IMR-90 (cell line): ENCODE results near the gene PPP1R17. TPM values are rescaled to one million over a fixed set of nuclear protein-coding genes. Genes with fewer than 3 reads are reported as not detected.

Experiments used
- ATAC-seq: fragments of 200-7000 bp; cut with Tn5 transposase; 2 replicates; pipeline ENCODE4 v1.9.1; 2020; ENCODE audit warnings: low read depth, mild to moderate bottlenecking, moderate library complexity
- BruUV-seq: library from RNA; stranded (reverse); fragments of 400-500 nt; replicated peaks from 2 replicates; lab custom pipeline; 2021; lab: Mats Ljungman, UMichigan
- CTCF ChIA-PET: fragments of 300-600 bp; formaldehyde crosslinking; extraction: SDS; loops from one replicate; lab custom pipeline; 2021; ENCODE audit warnings: antibody characterized with exemption; lab: Yijun Ruan, JAX
- POLR2A ChIA-PET: fragments of 300-600 bp; sonication (Branson Sonifier 250); formaldehyde crosslinking; loops from one replicate; lab custom pipeline; 2022; ENCODE audit warnings: antibody characterized with exemption; ENCODE audit not compliant: unreplicated experiment; lab: Charles Lee
- DNase-seq: peaks from one replicate; pipeline ENCODE4 v3.0.0; 2013
- H2AFZ ChIP-seq: replicated peaks from 2 replicates; pipeline ENCODE3; 2013; ENCODE audit warnings: low read length, mild to moderate bottlenecking; ENCODE audit not compliant: poor library complexity
- H2AK5ac ChIP-seq: 2 replicates; pipeline ENCODE4 v1.6.1; 2013; ENCODE audit warnings: low read depth, low read length, inconsistent platforms
- H2AK9ac ChIP-seq: replicated peaks from 2 replicates; pipeline ENCODE3; 2013; ENCODE audit warnings: mild to moderate bottlenecking, low read depth, low read length, moderate library complexity; ENCODE audit not compliant: poor library complexity
- H2BK120ac ChIP-seq: 2 replicates; pipeline ENCODE4 v1.6.1; 2013; ENCODE audit warnings: low read depth, low read length, inconsistent platforms
- H2BK15ac ChIP-seq: 3 replicates; pipeline ENCODE4 v1.6.1; 2013; ENCODE audit warnings: low read depth, low read length, inconsistent platforms
- H2BK20ac ChIP-seq: 2 replicates; pipeline ENCODE4 v1.6.1; 2013; ENCODE audit warnings: low read depth, mild to moderate bottlenecking, inconsistent platforms, low read length, moderate library complexity
- H2BK5ac ChIP-seq: 2 replicates; pipeline ENCODE4 v1.6.1; 2013; ENCODE audit warnings: mild to moderate bottlenecking, low read depth, low read length, inconsistent platforms; ENCODE audit not compliant: poor library complexity, severe bottlenecking
- H3K14ac ChIP-seq: replicated peaks from 2 replicates; pipeline ENCODE4 v1.6.1; 2013; ENCODE audit warnings: low read depth, low read length, inconsistent platforms
- H3K18ac ChIP-seq: 2 replicates; pipeline ENCODE4 v1.6.1; 2013; ENCODE audit warnings: low read depth, low read length, control low read depth
- H3K23ac ChIP-seq: 2 replicates; pipeline ENCODE4 v1.6.1; 2013; ENCODE audit warnings: low read depth, low read length, inconsistent platforms
- H3K27ac ChIP-seq: 2 replicates; pipeline ENCODE4 v1.5.1; 2013; ENCODE audit warnings: mild to moderate bottlenecking, control low read depth, low read length; ENCODE audit not compliant: insufficient read depth
- H3K27me3 ChIP-seq: 2 replicates; pipeline ENCODE4 v1.6.1; 2013; ENCODE audit warnings: low read length; ENCODE audit not compliant: control insufficient read depth, insufficient read depth
- H3K36me3 ChIP-seq: 2 replicates; pipeline ENCODE4 v1.6.1; 2013; ENCODE audit warnings: low read length, mixed read lengths; ENCODE audit not compliant: control insufficient read depth, insufficient read depth
- H3K4ac ChIP-seq: 2 replicates; pipeline ENCODE4 v1.6.1; 2013; ENCODE audit warnings: low read depth, low read length, inconsistent platforms
- H3K4me1 ChIP-seq: 2 replicates; pipeline ENCODE4 v1.6.1; 2013; ENCODE audit warnings: low read length, mixed read lengths; ENCODE audit not compliant: control insufficient read depth, insufficient read depth
- H3K4me2 ChIP-seq: 2 replicates; pipeline ENCODE4 v1.6.1; 2013; ENCODE audit warnings: low read depth, mild to moderate bottlenecking, control low read depth, low read length, moderate library complexity
- H3K4me3 ChIP-seq: 2 replicates; pipeline ENCODE4 v1.5.1; 2013; ENCODE audit warnings: low read depth, mild to moderate bottlenecking, control low read depth, low read length, moderate library complexity; ENCODE audit not compliant: insufficient read depth
- H3K56ac ChIP-seq: 2 replicates; pipeline ENCODE4 v1.6.1; 2013; ENCODE audit warnings: low read length, inconsistent platforms; ENCODE audit not compliant: insufficient read depth; ENCODE audit errors: extremely low read depth
- H3K79me1 ChIP-seq, 2 experiments: 2 replicates each; pipeline ENCODE4 v1.6.1; 2013; ENCODE audit warnings: low read length in 2 of 2, inconsistent platforms in 1 of 2, low read depth in 1 of 2
- H3K9ac ChIP-seq: 2 replicates; pipeline ENCODE4 v1.6.1; 2013; ENCODE audit warnings: low read depth, low read length, control low read depth
- H3K9me1 ChIP-seq: 2 replicates; pipeline ENCODE4 v1.6.1; 2013; ENCODE audit warnings: low read length, inconsistent platforms; ENCODE audit not compliant: insufficient read depth
- H3K9me3 ChIP-seq: 2 replicates; pipeline ENCODE4 v1.6.1; 2013; ENCODE audit warnings: low read length; ENCODE audit not compliant: control insufficient read depth, insufficient read depth
- H4K20me1 ChIP-seq: 2 replicates; pipeline ENCODE4 v1.6.1; 2013; ENCODE audit warnings: low read length, inconsistent platforms; ENCODE audit not compliant: insufficient read depth
- H4K5ac ChIP-seq: 2 replicates; pipeline ENCODE4 v1.6.1; 2013; ENCODE audit warnings: mild to moderate bottlenecking, low read depth, low read length, control low read depth
- H4K8ac ChIP-seq, 2 experiments: 2 replicates each; pipeline ENCODE4 v1.6.1; 2013; ENCODE audit warnings: low read depth in 2 of 2, low read length in 2 of 2, control low read depth in 1 of 2, inconsistent platforms in 1 of 2
- H4K91ac ChIP-seq: 2 replicates; pipeline ENCODE4 v1.6.1; 2013; ENCODE audit warnings: low read depth, low read length, inconsistent platforms; ENCODE audit not compliant: insufficient read depth
- CHD1 ChIP-seq: IDR thresholded peaks from 2 replicates; pipeline ENCODE4 v1.6.1; 2012; ENCODE audit warnings: low read depth, low read length, improper control_type of control experiment
- MAZ ChIP-seq: IDR thresholded peaks from 2 replicates; pipeline ENCODE4 v1.6.1; 2012; ENCODE audit warnings: low read depth, mild to moderate bottlenecking, low read length, improper control_type of control experiment, moderate library complexity, borderline replicate concordance
- POLR2A ChIP-seq: IDR thresholded peaks from 2 replicates; pipeline ENCODE4 v1.6.1; 2012; ENCODE audit warnings: mild to moderate bottlenecking, low read depth, low read length
- RFX5 ChIP-seq: IDR thresholded peaks from 2 replicates; pipeline ENCODE4 v1.8.0; 2012; ENCODE audit warnings: low read depth, mild to moderate bottlenecking, low read length, moderate library complexity
- SMC3 ChIP-seq: fragments of 150-350 bp; IDR thresholded peaks from 2 replicates; pipeline ENCODE4 v1.6.1; 2016; ENCODE audit warnings: low read depth, mild to moderate bottlenecking, antibody characterized with exemption, low read length, moderate library complexity
- WGBS, 2 experiments: methylation state at CpG; one replicate each; pipeline versions ENCODE4 v1.1.5 to v1.1.7; 2013; ENCODE audit warnings: missing lambda C conversion rate in 2 of 2; ENCODE audit not compliant: insufficient read length in 1 of 2; ENCODE audit errors: extremely low coverage in 2 of 2; 5-methylcytosine and 5-hydroxymethylcytosine counted together
- dilution Hi-C: fragments of 300-500 bp; cut with HindIII; formaldehyde crosslinking; loops from one replicate; pipeline ENCODE4 v1.14.3; 2018; ENCODE audit warnings: low sequenced_read_pairs; ENCODE audit not compliant: unreplicated experiment
- in situ Hi-C: fragments of 300-500 bp; cut with MboI; formaldehyde crosslinking; loops from 3 replicates; pipeline ENCODE4 v1.14.3; 2019; ENCODE audit warnings: low sequenced_read_pairs, inconsistent platforms, mixed read lengths
- intact Hi-C: fragments of 100-400 bp; cut with micrococcal nuclease; formaldehyde crosslinking; loops from 2 replicates; pipeline ENCODE4 v1.10.0; 2022
- polyA plus RNA-seq, 3 experiments: library from polyadenylated mRNA; depleted of rRNA; stranded (reverse); fragments of >200 nt; gene quantifications; 2 replicates each; pipeline ENCODE4 v1.2.3, GENCODE V29; 2012; ENCODE audit warnings: low replicate concordance in 1 of 3
- total RNA-seq: library from RNA; depleted of rRNA; stranded (reverse); fragments of >200 nt; gene quantifications from 2 replicates; pipeline ENCODE4 v1.2.3, GENCODE V29; 2012
- TF ChIP-seq, protein P1 (sequence below): fragments of 150-350 bp; IDR thresholded peaks from 2 replicates; pipeline ENCODE4 v1.6.1; 2017; ENCODE audit warnings: mild to moderate bottlenecking, antibody characterized with exemption, low read length, low read depth

Gene PPP1R17
- total and polyA plus RNA-seq, 2 of the 4 experiments (the other 2 are of a cell fraction) = not detected

DNA sequence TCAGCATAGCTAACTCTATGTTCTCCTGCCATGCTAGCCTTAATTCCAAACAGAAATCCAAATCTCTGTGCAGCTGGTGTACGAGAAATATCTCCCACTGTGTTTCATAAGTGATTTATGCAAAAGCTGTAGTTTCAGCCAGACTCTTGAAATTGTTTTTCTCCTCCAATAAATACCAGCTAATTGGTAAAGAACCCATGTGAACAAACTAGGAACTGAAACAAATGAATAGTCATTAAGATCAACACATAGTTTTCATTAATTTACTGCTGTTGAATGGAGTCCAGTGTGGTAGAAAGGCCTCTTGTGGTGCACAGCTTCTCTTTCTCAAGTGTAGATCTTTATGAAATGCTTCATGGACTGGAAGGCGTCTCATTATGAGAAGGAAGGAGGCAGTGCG is 18.4 kb downstream of the PPP1R17 start:
- H3K4ac ChIP-seq = no peak overlapping the region
- H3K4me2 ChIP-seq = no peak overlapping the region
- H3K9me3 ChIP-seq = no peaks in the 10 kb centered on the region
- H4K8ac ChIP-seq = no peak overlapping the region
- H3K36me3 ChIP-seq = no peaks in the 10 kb centered on the region
- H3K27me3 ChIP-seq = no peaks in the 10 kb centered on the region
- no peak overlapping the region for H4K91ac ChIP-seq
- DNase-seq (no peak), ATAC-seq (no peak)
- H2AFZ ChIP-seq = no peak overlapping the region
- no peaks in the 10 kb centered on the region for H4K20me1 ChIP-seq
- no peak overlapping the region for H3K18ac ChIP-seq
- no peak overlapping the region for H3K14ac ChIP-seq
- no peak overlapping the region for H2AK9ac ChIP-seq
- no peak overlapping the region for H4K5ac ChIP-seq
- no TSS peak for BruUV-seq
- H2AK5ac ChIP-seq = no peak overlapping the region
- ChIA-PET CTCF (no interaction called here), POLR2A (no interaction called here)
- TF ChIP-seq RFX5 (no peak), POLR2A (no peak), MAZ (no peak), SMC3 (no peak), CHD1 (no peak)
- TF ChIP-seq, protein P1, sequence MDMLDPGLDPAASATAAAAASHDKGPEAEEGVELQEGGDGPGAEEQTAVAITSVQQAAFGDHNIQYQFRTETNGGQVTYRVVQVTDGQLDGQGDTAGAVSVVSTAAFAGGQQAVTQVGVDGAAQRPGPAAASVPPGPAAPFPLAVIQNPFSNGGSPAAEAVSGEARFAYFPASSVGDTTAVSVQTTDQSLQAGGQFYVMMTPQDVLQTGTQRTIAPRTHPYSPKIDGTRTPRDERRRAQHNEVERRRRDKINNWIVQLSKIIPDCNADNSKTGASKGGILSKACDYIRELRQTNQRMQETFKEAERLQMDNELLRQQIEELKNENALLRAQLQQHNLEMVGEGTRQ = no peak
- H2BK5ac ChIP-seq = no peak overlapping the region
- H3K27ac ChIP-seq = no peak overlapping the region
- in situ Hi-C loops (no loop called here), intact Hi-C loops (no loop called here), dilution Hi-C loops (no loop called here)
- no peak overlapping the region for H3K56ac ChIP-seq
- WGBS, 2 experiments = no CpG with 5 or more reads among the region's 3 CpGs
- no peak overlapping the region for H2BK15ac ChIP-seq
- H3K9me1 ChIP-seq = no peaks in the 10 kb centered on the region
- no peaks in the 10 kb centered on the region for H3K79me1 ChIP-seq
- H3K9ac ChIP-seq = no peak overlapping the region
- H3K23ac ChIP-seq = no peak overlapping the region
- H2BK20ac ChIP-seq = no peak overlapping the region
- no peak overlapping the region for H2BK120ac ChIP-seq
- H3K4me1 ChIP-seq = no peaks in the 10 kb centered on the region
- no peak overlapping the region for H3K4me3 ChIP-seq
